ENCODE results near the gene NUP62. TPM values are rescaled to one million over a fixed set of nuclear protein-coding genes. Genes with fewer than 3 reads are reported as not detected.

The NUP62 gene
- total RNA-seq, 1 donor from 2014 or later: 85.9 TPM

DNA sequence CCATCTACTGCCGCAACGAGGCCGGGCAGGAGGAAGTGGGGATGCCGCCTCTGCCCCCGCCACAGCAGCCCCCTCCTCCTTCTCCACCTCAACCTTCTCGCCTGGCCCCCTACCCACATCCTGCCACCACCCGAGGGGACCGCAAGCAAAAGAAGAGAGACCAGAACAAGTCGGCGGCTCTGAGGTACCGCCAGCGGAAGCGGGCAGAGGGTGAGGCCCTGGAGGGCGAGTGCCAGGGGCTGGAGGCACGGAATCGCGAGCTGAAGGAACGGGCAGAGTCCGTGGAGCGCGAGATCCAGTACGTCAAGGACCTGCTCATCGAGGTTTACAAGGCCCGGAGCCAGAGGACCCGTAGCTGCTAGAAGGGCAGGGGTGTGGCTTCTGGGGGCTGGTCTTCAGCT is 3.4 kb upstream of the NUP62 start:
- peaks cover 12% of the 10 kb centered on the region for H3K27me3 Mint-ChIP-seq
- H3K4me3 Mint-ChIP-seq (ENCODE audit: low read depth): no peak overlapping the region
- TF ChIP-seq, protein P1, sequence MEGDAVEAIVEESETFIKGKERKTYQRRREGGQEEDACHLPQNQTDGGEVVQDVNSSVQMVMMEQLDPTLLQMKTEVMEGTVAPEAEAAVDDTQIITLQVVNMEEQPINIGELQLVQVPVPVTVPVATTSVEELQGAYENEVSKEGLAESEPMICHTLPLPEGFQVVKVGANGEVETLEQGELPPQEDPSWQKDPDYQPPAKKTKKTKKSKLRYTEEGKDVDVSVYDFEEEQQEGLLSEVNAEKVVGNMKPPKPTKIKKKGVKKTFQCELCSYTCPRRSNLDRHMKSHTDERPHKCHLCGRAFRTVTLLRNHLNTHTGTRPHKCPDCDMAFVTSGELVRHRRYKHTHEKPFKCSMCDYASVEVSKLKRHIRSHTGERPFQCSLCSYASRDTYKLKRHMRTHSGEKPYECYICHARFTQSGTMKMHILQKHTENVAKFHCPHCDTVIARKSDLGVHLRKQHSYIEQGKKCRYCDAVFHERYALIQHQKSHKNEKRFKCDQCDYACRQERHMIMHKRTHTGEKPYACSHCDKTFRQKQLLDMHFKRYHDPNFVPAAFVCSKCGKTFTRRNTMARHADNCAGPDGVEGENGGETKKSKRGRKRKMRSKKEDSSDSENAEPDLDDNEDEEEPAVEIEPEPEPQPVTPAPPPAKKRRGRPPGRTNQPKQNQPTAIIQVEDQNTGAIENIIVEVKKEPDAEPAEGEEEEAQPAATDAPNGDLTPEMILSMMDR (IDR thresholded peaks at IDR 0.05; ENCODE audit: unreplicated experiment): no peak
- DNase-seq (ENCODE audit: low spot score, unreplicated experiment): no peak
- peaks cover 3% of the 10 kb centered on the region for H3K36me3 Mint-ChIP-seq (ENCODE audit: insufficient read depth)
- H3K4me1 Mint-ChIP-seq (ENCODE audit: low read depth): peaks cover 10% of the 10 kb centered on the region
- H3K9me3 Mint-ChIP-seq (ENCODE audit: low read depth): no peaks in the 10 kb centered on the region
- no peak overlapping the region for H3K27ac Mint-ChIP-seq

DNA sequence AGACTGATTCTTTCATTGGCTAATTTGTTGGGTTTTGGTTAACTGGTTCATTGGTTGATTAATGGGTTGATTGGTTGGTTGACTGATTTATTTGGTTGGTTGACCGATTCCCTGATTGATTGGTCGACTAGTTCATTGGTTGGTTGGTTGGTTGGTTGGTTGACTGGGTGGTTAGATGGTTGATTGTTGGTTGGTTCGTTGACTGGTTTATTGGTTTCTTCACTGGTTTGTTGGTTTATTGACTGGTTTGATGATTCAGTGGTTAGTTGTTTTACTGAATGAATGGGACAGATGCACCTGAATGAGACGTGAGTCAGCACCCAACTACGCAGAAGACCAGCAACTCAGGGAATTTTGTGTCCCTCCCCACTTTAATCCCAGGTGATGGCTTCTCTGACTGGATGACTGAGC is 2.7 kb upstream of the NUP62 start:
- H3K4me3 Mint-ChIP-seq (ENCODE audit: low read depth): no peak overlapping the region
- H3K27ac Mint-ChIP-seq: no peak overlapping the region
- TF ChIP-seq, protein P1 (IDR thresholded peaks at IDR 0.05; ENCODE audit: unreplicated experiment): no peak
- H3K36me3 Mint-ChIP-seq (ENCODE audit: insufficient read depth): peaks cover 4% of the 10 kb centered on the region
- no peak for DNase-seq (ENCODE audit: low spot score, unreplicated experiment)
- peaks cover 14% of the 10 kb centered on the region for H3K4me1 Mint-ChIP-seq (ENCODE audit: low read depth)
- H3K9me3 Mint-ChIP-seq (ENCODE audit: low read depth): no peaks in the 10 kb centered on the region
- H3K27me3 Mint-ChIP-seq: peaks cover 9% of the 10 kb centered on the region

DNA sequence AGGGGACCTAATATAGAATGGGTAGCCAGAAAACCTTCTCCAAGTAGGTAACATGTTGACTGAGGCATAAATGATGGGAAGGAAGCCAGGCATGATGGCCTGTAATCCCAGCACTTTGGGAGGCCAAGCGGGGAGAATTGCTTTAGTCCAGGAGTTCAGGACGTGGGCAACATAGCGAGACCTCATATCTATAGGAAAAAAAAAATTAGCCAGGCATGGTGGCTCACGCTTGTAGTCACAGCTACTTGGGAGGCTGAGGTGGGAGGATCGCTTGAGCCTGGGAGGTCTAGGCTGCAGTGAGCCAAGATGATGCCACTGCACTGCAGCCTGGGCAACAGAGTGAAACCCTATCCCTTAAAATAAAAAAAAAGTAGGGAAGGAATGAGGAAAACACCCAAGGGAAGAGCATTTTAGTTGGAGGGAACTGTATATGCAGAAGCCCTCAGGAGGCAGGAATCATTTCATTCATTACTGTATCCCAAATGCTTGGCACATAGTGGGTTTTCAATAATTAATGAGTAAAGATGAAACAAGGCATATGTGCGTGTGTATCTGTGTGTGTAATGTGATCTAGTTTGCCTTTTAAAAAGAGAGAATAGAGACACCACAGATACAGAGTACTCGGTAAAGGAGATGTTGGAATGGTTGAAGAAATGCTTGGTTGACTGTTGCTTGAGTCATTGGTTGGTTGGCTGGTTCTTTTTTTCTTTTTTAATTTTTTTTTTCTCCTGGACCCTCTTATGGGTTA is 2.2 kb upstream of the NUP62 start:
- H3K27ac Mint-ChIP-seq: no peak overlapping the region
- H3K27me3 Mint-ChIP-seq: peaks cover 5% of the 10 kb centered on the region
- no peak overlapping the region for H3K4me3 Mint-ChIP-seq (ENCODE audit: low read depth)
- TF ChIP-seq, protein P1 (IDR thresholded peaks at IDR 0.05; ENCODE audit: unreplicated experiment): no peak
- no peak for DNase-seq (ENCODE audit: low spot score, unreplicated experiment)
- no peaks in the 10 kb centered on the region for H3K9me3 Mint-ChIP-seq (ENCODE audit: low read depth)
- H3K36me3 Mint-ChIP-seq (ENCODE audit: insufficient read depth): peaks cover 6% of the 10 kb centered on the region
- peaks cover 14% of the 10 kb centered on the region for H3K4me1 Mint-ChIP-seq (ENCODE audit: low read depth)

DNA sequence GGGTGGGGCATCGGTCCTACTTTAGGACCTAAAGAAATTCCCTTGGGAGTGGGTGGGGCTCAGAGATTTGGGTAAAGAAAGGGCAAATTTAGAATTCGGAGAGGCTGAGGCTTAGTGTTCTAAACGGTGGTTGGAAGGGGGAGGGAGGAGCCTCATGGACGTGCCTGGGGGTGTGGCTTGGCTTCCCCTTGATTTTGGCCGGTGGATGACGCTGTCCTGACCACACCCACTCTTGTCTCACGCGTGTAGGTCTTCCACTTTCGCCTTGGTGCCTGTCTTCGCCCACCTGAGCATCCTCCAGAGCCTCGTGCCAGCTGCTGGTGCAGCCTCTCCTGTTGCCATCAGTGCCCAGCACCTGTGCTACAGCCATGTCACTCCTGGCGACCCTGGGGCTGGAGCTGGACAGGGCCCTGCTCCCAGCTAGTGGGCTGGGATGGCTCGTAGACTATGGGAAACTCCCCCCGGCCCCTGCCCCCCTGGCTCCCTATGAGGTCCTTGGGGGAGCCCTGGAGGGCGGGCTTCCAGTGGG is 1.2 kb upstream of the NUP62 start:
- peak overlapping the region; percentile 91 for H3K4me3 Mint-ChIP-seq (ENCODE audit: low read depth)
- TF ChIP-seq, protein P1 (IDR thresholded peaks at IDR 0.05; ENCODE audit: unreplicated experiment): no peak
- no peak for DNase-seq (ENCODE audit: low spot score, unreplicated experiment)
- H3K9me3 Mint-ChIP-seq (ENCODE audit: low read depth): no peaks in the 10 kb centered on the region
- H3K27me3 Mint-ChIP-seq: no peaks in the 10 kb centered on the region
- peaks cover 14% of the 10 kb centered on the region for H3K4me1 Mint-ChIP-seq (ENCODE audit: low read depth)
- no peak overlapping the region for H3K27ac Mint-ChIP-seq
- peaks cover 8% of the 10 kb centered on the region for H3K36me3 Mint-ChIP-seq (ENCODE audit: insufficient read depth)

DNA sequence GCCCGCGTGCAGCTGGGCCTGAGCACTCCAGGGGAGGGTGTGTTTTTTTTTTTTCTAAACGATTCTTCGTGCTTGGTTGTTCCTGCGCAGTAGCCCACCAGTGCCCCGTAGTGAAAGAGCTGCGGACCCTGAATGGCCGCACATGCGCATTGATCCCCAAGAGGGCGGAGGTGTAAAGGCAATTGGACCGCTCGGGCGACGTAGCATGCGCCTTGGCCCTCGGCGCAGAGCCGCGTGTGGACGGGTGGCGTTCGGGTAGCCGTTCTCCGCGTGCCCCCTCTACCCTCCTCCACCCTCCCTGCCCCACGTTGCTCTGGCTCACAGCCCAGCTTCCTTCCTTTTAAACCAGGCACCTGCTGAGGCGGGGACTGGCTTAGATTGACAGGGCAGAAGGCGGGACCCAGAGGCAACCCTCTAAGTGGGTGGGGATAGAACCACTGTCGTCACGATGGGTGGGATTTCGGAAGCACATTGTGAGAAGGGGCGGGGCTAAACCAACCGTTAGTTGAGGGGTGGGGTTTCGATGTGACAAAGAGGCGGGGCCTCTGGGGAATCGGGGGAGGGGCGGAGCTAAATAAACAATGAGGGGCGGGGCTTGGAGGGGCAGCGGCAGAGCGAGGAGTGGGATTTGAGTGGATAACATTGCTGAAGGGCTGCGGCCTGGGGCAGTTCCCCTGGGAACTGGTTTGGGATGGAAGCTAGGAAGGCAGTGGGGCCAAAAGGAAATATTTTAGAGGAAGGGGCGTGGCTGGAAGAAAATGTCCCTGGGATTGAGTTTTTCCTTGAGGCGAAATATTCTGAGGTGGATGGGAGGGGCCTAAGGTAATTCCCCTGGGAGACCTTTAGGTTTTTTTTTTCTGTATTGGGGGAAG is 543 bp upstream of the NUP62 start:
- Mint-ChIP-seq H3K27ac (peak overlapping the region; percentile 97), H3K27me3 (no peaks in the 10 kb centered on the region), H3K36me3 (ENCODE audit: insufficient read depth) (peaks cover 11% of the 10 kb centered on the region), H3K9me3 (ENCODE audit: low read depth) (no peaks in the 10 kb centered on the region), H3K4me1 (ENCODE audit: low read depth) (peaks cover 14% of the 10 kb centered on the region), H3K4me3 (ENCODE audit: low read depth) (peak overlapping the region; percentile 91)
- peak; percentile 79 for DNase-seq (ENCODE audit: low spot score, unreplicated experiment)
- TF ChIP-seq, protein P1 (IDR thresholded peaks at IDR 0.05; ENCODE audit: unreplicated experiment): no peak
